SK-N-SH (cell line): ENCODE measurements around the gene RBCK1. TPM values are rescaled to one million over a fixed set of nuclear protein-coding genes. Genes with fewer than 3 reads are reported as not detected.

Source experiments
- CTCF ChIA-PET: fragments of 300-600, 350-600 bp; formaldehyde crosslinking; extraction: SDS; loops from one replicate; lab custom pipeline; 2021; lab: Yijun Ruan, JAX
- POLR2A ChIA-PET: fragments of 350-600 bp; sonication (Branson Sonifier 250); formaldehyde crosslinking; extraction: SDS; loops from one replicate; lab custom pipeline; 2020; ENCODE audit warnings: antibody characterized with exemption, inconsistent platforms; lab: Yijun Ruan, JAX
- DNase-seq: peaks from one replicate; pipeline ENCODE4 v3.0.0; 2012
- H2AFZ ChIP-seq: fragments of 200-600 bp; sonication (generic); 2 replicates; pipeline ENCODE4 v1.8.1; 2016; ENCODE audit warnings: antibody characterized with exemption, mild to moderate bottlenecking, low read depth
- H3F3A ChIP-seq: fragments of 200-600 bp; sonication (generic); replicated peaks from 2 replicates; pipeline ENCODE3; 2016; ENCODE audit warnings: antibody characterized with exemption, mild to moderate bottlenecking; ENCODE audit not compliant: insufficient read depth
- H3K27ac ChIP-seq, 2 experiments: fragments of 200-500 bp in 1 of 2; fragments of 200-600 bp in 1 of 2; sonication (Bioruptor generic) in 1 of 2; sonication (generic), shearing (Covaris generic) in 1 of 2; 2 replicates each; pipeline versions ENCODE4 v1.5.1 to v1.6.1; 2014 to 2016; ENCODE audit warnings: low read depth in 2 of 2, inconsistent platforms in 1 of 2, low read length in 1 of 2, mild to moderate bottlenecking in 1 of 2, mixed read lengths in 1 of 2
- H3K27me3 ChIP-seq: fragments of 200-600 bp; sonication (generic), shearing (Covaris generic); 2 replicates; pipeline ENCODE4 v1.6.1; 2016; ENCODE audit warnings: mixed run types; ENCODE audit not compliant: insufficient read depth
- H3K36me3 ChIP-seq, 2 experiments: fragments of 200-500 bp in 1 of 2; fragments of 200-600 bp in 1 of 2; sonication (Bioruptor generic) in 1 of 2; sonication (generic) in 1 of 2; replicated peaks in 1 of 2; 2 replicates each; pipeline versions ENCODE3 to v1.5.1; 2014 to 2016; ENCODE audit warnings: low read length in 1 of 2, mild to moderate bottlenecking in 1 of 2; ENCODE audit not compliant: insufficient read depth in 2 of 2, control insufficient read depth in 1 of 2
- H3K4me1 ChIP-seq, 2 experiments: fragments of 200-500 bp in 1 of 2; fragments of 200-600 bp in 1 of 2; sonication (Bioruptor generic) in 1 of 2; sonication (generic), shearing (Covaris generic) in 1 of 2; 2 replicates each; pipeline versions ENCODE4 v1.5.1 to v1.6.1; 2014 to 2016; ENCODE audit warnings: low read depth in 1 of 2, low read length in 1 of 2, mixed run types in 1 of 2; ENCODE audit not compliant: insufficient read depth in 2 of 2, control insufficient read depth in 1 of 2
- H3K4me2 ChIP-seq: fragments of 200-600 bp; sonication (generic), shearing (Covaris generic); 2 replicates; pipeline ENCODE4 v1.6.1; 2017; ENCODE audit warnings: mixed run types
- H3K4me3 ChIP-seq, 2 experiments: fragments of 200-500 bp in 1 of 2; fragments of 200-600 bp in 1 of 2; sonication (Bioruptor generic) in 1 of 2; sonication (generic), shearing (Covaris generic) in 1 of 2; 2 replicates each; pipeline versions ENCODE4 v1.5.1 to v1.8.1; 2014 to 2016; ENCODE audit warnings: low read depth in 2 of 2, inconsistent platforms in 1 of 2, low read length in 1 of 2, mild to moderate bottlenecking in 1 of 2, mixed read lengths in 1 of 2, moderate library complexity in 1 of 2
- H3K79me2 ChIP-seq: fragments of 200-600 bp; sonication (generic); 2 replicates; pipeline ENCODE4 v1.8.1; 2017; ENCODE audit warnings: mild to moderate bottlenecking; ENCODE audit not compliant: insufficient read depth
- H3K9ac ChIP-seq: fragments of 200-600 bp; sonication (generic); 2 replicates; pipeline ENCODE4 v1.6.1; 2017; ENCODE audit warnings: mixed run types
- H3K9me2 ChIP-seq: fragments of 200-600 bp; sonication (generic); 2 replicates; pipeline ENCODE4 v1.6.1; 2017; ENCODE audit warnings: mixed run types
- H3K9me3 ChIP-seq: fragments of 200-600 bp; sonication (generic); 2 replicates; pipeline ENCODE4 v1.6.1; 2017; ENCODE audit warnings: mixed run types, mild to moderate bottlenecking, moderate library complexity
- H4K20me1 ChIP-seq: fragments of 200-600 bp; sonication (generic); 2 replicates; pipeline ENCODE4 v1.6.1; 2017; ENCODE audit warnings: mild to moderate bottlenecking, mixed run types; ENCODE audit not compliant: insufficient read depth
- ELF1 ChIP-seq: IDR thresholded peaks from 2 replicates; pipeline ENCODE4 v1.4.0; 2012
- EP300 ChIP-seq, 2 experiments: IDR thresholded peaks; 2 replicates each; pipeline versions ENCODE4 v1.4.0 to v1.6.1; 2012; ENCODE audit warnings: borderline replicate concordance in 1 of 2, low read depth in 1 of 2, low read length in 1 of 2
- FOSL2 ChIP-seq: IDR thresholded peaks from 2 replicates; pipeline ENCODE4 v1.4.0; 2012; ENCODE audit warnings: low read depth, mild to moderate bottlenecking, moderate library complexity, borderline replicate concordance
- MEF2A ChIP-seq: IDR thresholded peaks from 2 replicates; pipeline ENCODE4 v1.4.0; 2012; ENCODE audit warnings: low read depth, borderline replicate concordance
- PBX3 ChIP-seq: IDR thresholded peaks from 2 replicates; pipeline ENCODE4; 2012
- POLR2AphosphoS5 ChIP-seq: IDR thresholded peaks from 2 replicates; pipeline ENCODE4 v1.6.1; 2012; ENCODE audit warnings: low read depth, low read length
- RAD21 ChIP-seq: IDR thresholded peaks from 2 replicates; pipeline ENCODE4 v1.6.1; 2012; ENCODE audit warnings: mild to moderate bottlenecking, low read length
- RXRA ChIP-seq: IDR thresholded peaks from 2 replicates; pipeline ENCODE4 v1.4.0; 2012; ENCODE audit warnings: low read depth, mild to moderate bottlenecking, borderline replicate concordance
- TCF12 ChIP-seq: IDR thresholded peaks from 2 replicates; pipeline ENCODE4 v1.4.0; 2012
- USF2 ChIP-seq: fragments of 150-350 bp; IDR thresholded peaks from 2 replicates; pipeline ENCODE4 v1.6.1; 2017; ENCODE audit warnings: antibody characterized with exemption, low read length, low read depth, borderline replicate concordance
- WGBS: methylation state at CpG from one replicate; pipeline ENCODE4 v1.1.6; 2017; ENCODE audit warnings: low lambda C conversion rate; 5-methylcytosine and 5-hydroxymethylcytosine counted together
- polyA plus RNA-seq, 3 experiments: library from polyadenylated mRNA; depleted of rRNA; stranded (reverse); fragments of >200 nt; gene quantifications; 2 replicates each; pipeline ENCODE4 v1.2.3, GENCODE V29; 2012

Gene RBCK1
- polyA plus RNA-seq, 1 of the 3 experiments (the other 2 are of a cell fraction): 105 TPM

GRCh38 chr20:472889-473292 is 64.8 kb downstream of the RBCK1 start:
- Histone ChIP-seq H2AFZ (no peak overlapping the region), H3K4me2 (no peak overlapping the region), H3K79me2 (no peaks in the 10 kb centered on the region), H3K4me3 (no peak overlapping the region), H3K4me1 (no peaks in the 10 kb centered on the region), H3K36me3 (peaks cover 4 to 17% of the 10 kb centered on the region in 2 experiments), H3K9me2 (no peaks in the 10 kb centered on the region), H3K9ac (no peak overlapping the region), H3F3A (peaks cover 6% of the 10 kb centered on the region), H4K20me1 (0 out of 2 replicates have a peak, but pooled peaks cover under 1% of the 10 kb centered on the region), H3K27ac (no peak overlapping the region), H3K9me3 (peaks cover 8% of the 10 kb centered on the region; the same call in 1 of the 2 replicates), H3K27me3 (no peaks in the 10 kb centered on the region)
- WGBS: 94% methylated on average over 1 of the region's 1 CpG
- TF ChIP-seq TCF12 (no peak), POLR2AphosphoS5 (peak; percentile 35; the same call in 1 of the 2 replicates)
- POLR2A ChIA-PET: no interaction called here
- no peak for DNase-seq
- CTCF ChIA-PET: interaction anchor here (0.7 to 1.3 kb wide), 6 partner anchors 9 to 118 kb away, joined by 3 to 4 read pairs (median 3); no protein-coding TSS in a partner anchor

- H3K4me1 ChIP-seq: no peaks in the 10 kb centered on the region
- H3K4me2 ChIP-seq: no peak overlapping the region
- peaks cover 10 to 26% of the 10 kb centered on the region in 2 experiments for H3K36me3 ChIP-seq
- CTCF ChIA-PET: no interaction called here
- no peak overlapping the region for H2AFZ ChIP-seq
- POLR2A ChIA-PET: no interaction called here
- peaks cover 8% of the 10 kb centered on the region; the same call in 1 of the 2 replicates for H3K9me3 ChIP-seq
- 96% methylated on average over 2 of the region's 2 CpGs for WGBS
- H3K9ac ChIP-seq: no peak overlapping the region
- H3K4me3 ChIP-seq: no peak overlapping the region
- no peaks in the 10 kb centered on the region for H3K9me2 ChIP-seq
- no peaks in the 10 kb centered on the region for H3K79me2 ChIP-seq
- 0 out of 2 replicates have a peak, but pooled peaks cover 9% of the 10 kb centered on the region for H4K20me1 ChIP-seq
- TF ChIP-seq MEF2A (no peak), ELF1 (no peak), PBX3 (no peak), RAD21 (no peak), EP300 (IDR thresholded peaks at IDR 0.05; ENCODE audit: borderline replicate concordance in 1 of 2, low read depth in 1 of 2, low read length in 1 of 2) (no peak), USF2 (no peak), TCF12 (no peak), FOSL2 (no peak), RXRA (no peak)
- H3K27ac ChIP-seq: no peak overlapping the region
- DNase-seq: no peak
- peaks cover 12% of the 10 kb centered on the region for H3F3A ChIP-seq
- H3K27me3 ChIP-seq: no peaks in the 10 kb centered on the region
Observed at GRCh38 chr20:474581-474980, 66.5 kb downstream of the RBCK1 start.
